SJSA1 (cell line): Measurements from ENCODE around the gene BCL6. TPM values are rescaled to one million over a fixed set of nuclear protein-coding genes. Genes with fewer than 3 reads are reported as not detected.
"Not testable (repeated sequence)": the region's sequence is repeated elsewhere in the genome, so short reads cannot be mapped to it uniquely, and the experiment has no call there.

Experiments used
- DNase-seq, 2 experiments: peaks; one replicate each; pipeline ENCODE4 v3.0.0-alpha.2; 2015 to 2020; ENCODE audit warnings: low spot score in 2 of 2, low read depth in 1 of 2
- H3K27ac ChIP-seq: fragments of 250-450 bp; sonication (Bioruptor Pico); 2 replicates; pipeline ENCODE4 v1.5.1; 2020; ENCODE audit warnings: mild to moderate bottlenecking, moderate library complexity
- H3K27me3 ChIP-seq: fragments of 250-450 bp; sonication (Bioruptor Pico); replicated peaks from 2 replicates; pipeline ENCODE4 v1.5.1; 2020; ENCODE audit warnings: mild to moderate bottlenecking, moderate library complexity
- H3K36me3 ChIP-seq: fragments of 250-450 bp; sonication (Bioruptor Pico); 2 replicates; pipeline ENCODE4 v1.5.1; 2020; ENCODE audit warnings: mild to moderate bottlenecking
- H3K4me1 ChIP-seq: fragments of 250-450 bp; sonication (Bioruptor Pico); replicated peaks from 2 replicates; pipeline ENCODE4 v1.6.1; 2021; ENCODE audit warnings: mild to moderate bottlenecking
- H3K4me3 ChIP-seq: fragments of 250-450 bp; sonication (Bioruptor Pico); 2 replicates; pipeline ENCODE4 v1.5.1; 2020; ENCODE audit warnings: mild to moderate bottlenecking
- H3K9me3 ChIP-seq: fragments of 250-450 bp; sonication (Bioruptor Pico); replicated peaks from 2 replicates; pipeline ENCODE4 v1.5.1; 2020; ENCODE audit warnings: mild to moderate bottlenecking
- total RNA-seq: library from RNA; depleted of rRNA; stranded (reverse); fragments of >200 nt; shearing (Covaris generic); gene quantifications from 2 replicates; pipeline ENCODE4 v1.2.3, GENCODE V29; 2014

Gene BCL6
- total RNA-seq, 1 experiment from 2014 or later, result 2.8 TPM

DNA sequence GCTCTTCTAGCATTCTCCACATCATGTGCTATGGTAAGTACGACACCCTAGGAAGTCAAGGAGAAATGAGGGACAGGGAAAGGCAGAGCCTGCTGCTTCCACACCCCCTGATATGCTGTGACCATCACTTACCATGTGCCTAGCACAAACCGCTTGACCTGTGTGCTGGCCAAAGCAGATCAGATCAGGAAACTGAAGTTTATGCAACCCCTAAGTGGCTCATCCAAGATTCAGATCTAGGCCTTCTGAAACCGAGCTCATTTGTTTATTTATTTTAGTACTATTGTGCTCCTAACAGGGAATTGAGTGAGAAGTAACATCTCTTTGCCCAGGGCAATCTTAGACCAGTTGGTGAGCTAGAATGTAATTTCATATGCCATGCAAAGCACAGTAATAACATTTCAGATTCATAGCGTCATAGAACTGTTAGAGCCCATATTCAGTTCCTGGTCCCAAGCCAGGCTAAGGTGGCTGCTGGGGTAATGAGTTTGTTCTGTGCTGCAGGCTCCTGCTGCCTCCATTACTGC is 42.7 kb downstream of the BCL6 start, which contains the start of gene RTP2:
RTP2 (minus strand) TSS at position 51 of the 527 bp plus-strand sequence. CDS start 429 bp downstream, outside the sequence.
- Histone ChIP-seq H3K27me3 (no peaks in the 10 kb centered on the region), H3K36me3 (no peaks in the 10 kb centered on the region), H3K9me3 (no peaks in the 10 kb centered on the region), H3K4me1 (peaks cover 6% of the 10 kb centered on the region), H3K27ac (no peak within 1 kb of the TSS), H3K4me3 (no peak within 1 kb of the TSS)
- peak in 1 of 2 experiments; percentile 28 for DNase-seq

DNA sequence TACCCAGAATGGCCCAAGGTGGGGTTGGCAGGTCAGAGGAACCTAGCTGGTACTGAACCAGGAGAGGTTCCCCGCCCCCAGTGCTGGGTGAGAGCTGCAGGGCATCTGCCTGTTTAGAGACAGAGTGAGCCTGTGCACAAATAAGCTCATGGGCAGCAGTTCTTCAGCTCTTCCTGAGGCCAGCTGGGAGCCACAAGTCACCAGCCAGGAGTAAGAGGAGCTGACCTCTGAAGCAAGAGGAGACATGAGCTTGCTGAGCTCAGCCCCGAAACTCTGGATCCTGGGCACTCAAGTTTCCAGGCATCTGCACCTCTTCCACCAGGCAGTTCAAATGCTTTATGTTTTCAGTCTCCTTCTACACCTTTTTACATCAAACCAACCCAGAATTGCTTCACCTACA is 45.0 kb downstream of the BCL6 start:
- Histone ChIP-seq H3K27ac (no peak overlapping the region), H3K4me3 (no peak overlapping the region), H3K9me3 (no peaks in the 10 kb centered on the region), H3K27me3 (no peaks in the 10 kb centered on the region), H3K4me1 (peaks cover 6% of the 10 kb centered on the region), H3K36me3 (no peaks in the 10 kb centered on the region)
- DNase-seq, result no peak

DNA sequence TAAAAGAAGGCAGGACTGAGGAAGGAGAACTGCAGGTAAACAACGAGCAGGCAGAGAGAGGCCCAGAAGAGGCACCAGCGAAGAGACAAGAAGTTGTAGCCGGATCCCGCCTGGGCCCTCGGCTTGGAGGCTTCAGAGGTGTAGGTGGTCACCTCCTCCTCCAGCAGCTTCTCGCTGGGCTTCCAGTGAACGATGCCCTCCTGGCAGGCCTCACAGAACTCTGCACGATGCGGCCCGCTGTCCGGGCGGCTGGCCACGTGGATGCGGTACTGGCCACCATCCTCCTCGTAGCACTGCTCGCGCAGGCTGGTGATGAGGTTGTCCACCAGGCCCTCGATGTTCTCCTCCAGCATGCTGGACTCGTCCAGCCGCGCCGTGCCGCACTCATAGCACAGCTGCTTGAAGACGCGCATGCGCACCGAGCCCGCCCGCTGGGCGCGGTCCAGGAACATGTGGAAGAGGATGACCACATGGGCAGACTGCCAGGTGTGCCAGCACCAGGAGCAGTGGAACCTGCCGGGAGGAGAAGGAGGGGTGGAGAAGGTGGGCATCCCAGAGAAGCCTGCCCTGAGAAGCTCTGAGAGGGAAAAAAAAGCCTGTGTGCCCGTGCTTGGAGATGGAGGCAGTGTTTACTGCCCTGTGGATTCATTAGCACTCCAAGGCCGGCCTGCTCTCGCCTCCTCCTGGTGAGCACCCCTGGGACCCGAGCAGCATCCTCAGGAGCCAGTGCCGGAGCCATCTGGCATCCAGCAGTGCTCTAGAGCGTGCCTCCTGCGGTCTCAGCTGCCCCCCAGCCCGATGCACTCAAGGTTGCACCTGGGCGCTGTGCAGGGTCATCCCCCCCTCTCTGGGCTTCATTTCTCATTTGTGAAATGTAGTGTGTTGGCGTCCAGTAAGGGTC is 46.5 kb downstream of the BCL6 start:
- H3K27me3 ChIP-seq, result no peaks in the 10 kb centered on the region
- peaks cover 6% of the 10 kb centered on the region for H3K4me1 ChIP-seq
- no peak for DNase-seq
- H3K4me3 ChIP-seq, result no peak overlapping the region
- no peaks in the 10 kb centered on the region for H3K36me3 ChIP-seq
- H3K9me3 ChIP-seq, result no peaks in the 10 kb centered on the region
- H3K27ac ChIP-seq, result no peak overlapping the region

DNA sequence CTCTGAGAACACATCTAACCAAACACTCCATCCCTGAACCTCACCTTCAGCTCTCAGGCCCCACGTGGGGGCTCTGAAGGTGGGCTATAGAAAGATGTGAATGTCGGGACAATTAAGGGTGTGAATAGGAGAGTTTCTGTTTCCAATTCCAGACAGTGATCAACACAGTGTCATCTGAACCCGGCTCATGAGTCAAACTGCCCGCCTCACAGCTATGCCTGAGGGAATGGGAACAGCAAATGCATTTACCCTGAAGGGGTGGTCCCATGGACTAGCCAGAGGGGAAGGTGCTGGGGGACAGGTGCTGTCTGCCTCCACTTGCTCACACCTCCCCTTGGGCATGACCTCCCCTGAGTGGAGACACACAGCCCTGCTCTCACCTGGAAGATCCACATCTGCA is 49.2 kb downstream of the BCL6 start:
- Histone ChIP-seq H3K27me3 (no peaks in the 10 kb centered on the region), H3K4me1 (no peaks in the 10 kb centered on the region), H3K27ac (no peak overlapping the region), H3K4me3 (no peak overlapping the region), H3K9me3 (no peaks in the 10 kb centered on the region), H3K36me3 (no peaks in the 10 kb centered on the region)
- no peak for DNase-seq

DNA sequence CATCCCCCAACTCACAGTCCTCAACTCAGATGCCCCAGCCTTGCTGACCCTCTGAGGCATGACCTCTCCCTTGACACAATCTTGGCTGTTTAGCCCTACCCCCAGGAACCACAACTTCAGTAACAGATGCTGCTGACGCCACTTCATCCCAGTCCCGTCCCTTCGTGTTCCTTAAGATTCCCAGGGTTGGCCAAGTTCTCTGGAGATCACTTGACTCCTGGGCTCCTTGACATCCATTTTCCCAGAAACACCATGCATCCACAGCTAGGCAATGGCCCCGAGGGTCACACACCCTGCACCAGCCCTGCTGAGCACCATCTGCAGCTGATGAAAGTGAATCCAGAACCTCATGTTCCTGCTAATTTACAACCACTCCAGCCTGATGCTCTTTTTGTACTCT is 49.8 kb downstream of the BCL6 start:
- Histone ChIP-seq H3K4me3 (no peak overlapping the region), H3K9me3 (no peaks in the 10 kb centered on the region), H3K27me3 (no peaks in the 10 kb centered on the region), H3K4me1 (no peaks in the 10 kb centered on the region), H3K36me3 (no peaks in the 10 kb centered on the region), H3K27ac (no peak overlapping the region)
- no peak for DNase-seq

DNA sequence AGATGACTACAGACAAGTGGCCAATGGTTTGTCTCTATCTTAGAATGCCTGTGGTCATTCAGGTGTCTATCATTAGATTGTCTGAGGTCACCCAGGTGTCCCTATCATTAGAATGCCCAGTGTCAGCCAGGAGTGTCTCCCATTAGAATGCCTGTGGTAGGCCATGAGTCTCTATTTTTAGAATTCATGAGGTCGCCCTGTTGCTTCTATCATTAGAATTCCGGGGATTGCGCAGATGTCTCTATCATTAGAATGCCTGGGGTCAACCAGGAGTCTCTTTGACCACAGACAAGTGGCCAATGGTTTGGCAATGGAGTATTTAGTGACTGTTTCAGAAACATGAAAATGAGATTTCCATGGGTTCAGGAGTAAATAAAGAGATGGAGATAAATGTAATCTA is 50.5 kb downstream of the BCL6 start:
- Histone ChIP-seq H3K9me3 (no peaks in the 10 kb centered on the region), H3K27ac (no peak overlapping the region), H3K36me3 (no peaks in the 10 kb centered on the region), H3K27me3 (no peaks in the 10 kb centered on the region; the same call in 1 of the 2 replicates), H3K4me3 (no peak overlapping the region), H3K4me1 (no peaks in the 10 kb centered on the region)
- no peak for DNase-seq

DNA sequence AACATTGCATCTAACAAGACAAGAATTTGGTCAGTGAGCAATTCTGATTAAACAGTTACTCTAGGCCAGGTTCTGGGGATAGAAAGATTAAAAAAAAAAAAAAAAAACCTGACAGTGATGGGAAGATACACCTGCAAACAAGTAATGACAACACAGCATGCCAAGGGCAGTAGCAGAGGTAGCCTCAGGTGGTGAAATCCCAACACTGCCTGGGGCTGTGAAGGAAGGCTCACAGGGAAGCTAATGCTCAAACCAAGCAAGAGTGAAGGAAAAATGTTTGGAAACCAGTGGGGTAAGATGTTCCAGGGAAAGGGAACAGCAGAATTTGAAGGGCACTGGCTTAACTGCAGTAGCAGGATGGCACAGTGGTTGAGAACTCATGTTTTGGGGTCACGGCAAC is 51.8 kb downstream of the BCL6 start:
- no peaks in the 10 kb centered on the region for H3K36me3 ChIP-seq
- no peak overlapping the region for H3K27ac ChIP-seq
- H3K4me3 ChIP-seq, result no peak overlapping the region
- DNase-seq, result no peak
- no peaks in the 10 kb centered on the region for H3K9me3 ChIP-seq
- H3K4me1 ChIP-seq, result no peaks in the 10 kb centered on the region
- H3K27me3 ChIP-seq, result no peaks in the 10 kb centered on the region; the same call in 1 of the 2 replicates

DNA sequence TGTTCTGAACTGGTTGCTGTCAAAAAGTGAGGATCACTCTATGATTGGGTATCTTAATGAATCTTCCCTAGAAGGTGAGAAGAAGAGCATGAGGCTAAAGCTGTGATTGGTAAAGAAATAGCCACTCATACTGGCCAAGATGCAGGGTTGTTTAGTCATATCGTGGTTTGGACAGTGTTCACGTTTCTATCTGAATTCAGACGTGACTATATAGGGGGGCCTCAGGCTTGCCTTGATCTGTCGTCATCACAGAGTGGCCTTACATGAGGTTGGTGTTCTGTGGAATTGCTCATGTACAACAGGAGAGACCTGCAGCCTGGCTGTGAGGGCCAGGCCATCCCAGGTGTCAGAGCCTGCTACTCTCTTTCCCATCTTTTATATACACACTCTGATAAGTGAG is 55.3 kb downstream of the BCL6 start:
- no peaks in the 10 kb centered on the region for H3K9me3 ChIP-seq
- H3K36me3 ChIP-seq, result no peaks in the 10 kb centered on the region
- H3K4me1 ChIP-seq, result no peaks in the 10 kb centered on the region
- H3K27ac ChIP-seq, result no peak overlapping the region
- H3K4me3 ChIP-seq, result no peak overlapping the region
- no peaks in the 10 kb centered on the region; the same call in 1 of the 2 replicates for H3K27me3 ChIP-seq
- no peak for DNase-seq

DNA sequence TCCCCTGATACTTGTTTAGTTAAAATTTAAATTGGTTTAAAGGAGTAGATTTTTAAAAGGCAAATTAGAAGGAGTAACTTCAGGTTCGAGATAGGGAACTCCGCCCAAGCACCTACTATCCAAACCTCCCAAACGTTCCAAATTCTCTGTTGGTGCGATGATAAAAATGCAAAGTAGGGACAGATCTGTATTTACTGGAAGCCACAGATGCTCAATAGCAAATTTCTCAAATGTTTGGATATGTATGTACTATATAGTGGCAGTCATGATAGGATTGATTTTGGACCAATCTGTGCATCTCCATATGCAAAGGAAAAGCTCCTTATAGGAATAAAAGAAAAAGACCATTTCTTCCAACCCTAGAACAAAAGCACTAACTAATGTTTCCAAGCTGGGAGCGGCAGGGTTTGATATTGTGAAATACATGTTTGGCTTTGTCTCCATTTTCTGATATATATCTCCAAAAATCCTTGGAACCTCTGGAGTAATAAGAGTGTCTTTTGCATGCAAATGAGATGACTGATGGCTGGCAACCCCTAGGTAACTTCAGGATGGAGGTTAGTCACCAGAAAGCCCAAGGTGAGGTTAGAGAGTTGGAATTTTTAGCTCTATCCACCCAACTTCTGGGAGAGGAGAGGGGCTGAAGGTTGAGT is 58.5 kb downstream of the BCL6 start:
- Histone ChIP-seq H3K9me3 (no peaks in the 10 kb centered on the region), H3K27me3 (no peaks in the 10 kb centered on the region; the same call in 1 of the 2 replicates), H3K27ac (no peak overlapping the region), H3K4me3 (no peak overlapping the region), H3K4me1 (no peaks in the 10 kb centered on the region), H3K36me3 (no peaks in the 10 kb centered on the region)
- DNase-seq, result no peak

DNA sequence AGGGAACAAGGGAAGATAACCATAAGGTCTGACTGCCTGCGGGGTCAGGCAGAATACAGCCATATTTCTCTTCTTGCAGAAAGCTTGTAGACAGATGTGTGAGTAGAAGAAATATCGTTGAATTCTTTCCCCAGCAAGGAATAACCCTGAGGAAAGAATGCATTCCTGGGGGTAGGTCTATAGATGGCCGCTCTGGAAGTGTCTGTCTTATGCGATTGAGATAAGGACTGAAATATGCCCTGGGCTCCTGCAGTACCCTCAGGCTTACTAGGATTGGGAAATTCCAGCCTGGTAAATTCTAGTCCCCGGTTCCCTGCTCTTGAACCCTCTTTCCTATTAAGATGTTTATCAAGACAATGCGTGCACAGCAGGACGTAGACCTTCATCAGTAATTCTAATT is 59.3 kb downstream of the BCL6 start:
- no peak overlapping the region for H3K27ac ChIP-seq
- no peaks in the 10 kb centered on the region for H3K9me3 ChIP-seq
- H3K27me3 ChIP-seq, result no peaks in the 10 kb centered on the region; the same call in 1 of the 2 replicates
- DNase-seq, result no peak
- no peak overlapping the region for H3K4me3 ChIP-seq
- H3K4me1 ChIP-seq, result no peaks in the 10 kb centered on the region
- H3K36me3 ChIP-seq, result no peaks in the 10 kb centered on the region

DNA sequence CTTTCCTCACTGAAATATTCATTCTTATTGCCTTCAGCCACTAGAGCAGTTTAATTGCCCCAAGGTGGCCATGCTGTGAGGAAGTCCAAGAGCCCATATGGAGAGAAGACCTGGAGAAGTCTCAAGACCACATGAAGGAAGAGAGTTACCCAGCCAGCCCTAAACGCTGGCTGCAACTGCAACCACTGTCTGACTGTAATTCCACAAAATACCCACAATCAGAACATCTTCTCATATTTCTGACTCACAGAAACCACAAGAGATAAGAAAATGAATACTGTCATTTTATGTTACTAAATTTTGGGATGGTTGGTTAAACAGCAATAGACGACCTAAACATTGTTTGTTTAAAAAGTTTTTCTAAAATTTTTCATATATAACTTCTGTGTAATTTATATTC is 60.4 kb downstream of the BCL6 start:
- H3K27ac ChIP-seq, result no peak overlapping the region
- no peaks in the 10 kb centered on the region for H3K36me3 ChIP-seq
- no peaks in the 10 kb centered on the region for H3K9me3 ChIP-seq
- H3K27me3 ChIP-seq, result no peaks in the 10 kb centered on the region; the same call in 1 of the 2 replicates
- no peak overlapping the region for H3K4me3 ChIP-seq
- H3K4me1 ChIP-seq, result no peaks in the 10 kb centered on the region
- no peak for DNase-seq

DNA sequence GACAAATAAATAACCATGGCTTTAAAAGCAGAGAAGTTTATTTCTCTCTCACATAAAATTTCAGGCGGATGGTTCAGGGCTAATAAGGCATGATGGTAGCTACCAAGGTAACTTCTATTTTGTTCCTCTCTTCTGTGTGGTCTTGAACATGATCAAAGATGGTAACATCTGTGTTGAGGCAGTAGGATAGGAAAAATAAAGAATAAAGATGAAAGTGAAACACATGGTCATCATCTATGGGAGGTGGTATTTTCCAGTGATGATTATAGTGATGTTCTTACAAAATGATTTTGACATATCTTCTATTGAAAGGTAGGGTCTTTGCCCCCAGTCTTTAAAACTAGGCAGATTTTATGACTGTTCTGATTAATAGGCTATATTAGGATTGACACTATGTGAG is 60.8 kb downstream of the BCL6 start:
- H3K9me3 ChIP-seq, result no peaks in the 10 kb centered on the region

DNA sequence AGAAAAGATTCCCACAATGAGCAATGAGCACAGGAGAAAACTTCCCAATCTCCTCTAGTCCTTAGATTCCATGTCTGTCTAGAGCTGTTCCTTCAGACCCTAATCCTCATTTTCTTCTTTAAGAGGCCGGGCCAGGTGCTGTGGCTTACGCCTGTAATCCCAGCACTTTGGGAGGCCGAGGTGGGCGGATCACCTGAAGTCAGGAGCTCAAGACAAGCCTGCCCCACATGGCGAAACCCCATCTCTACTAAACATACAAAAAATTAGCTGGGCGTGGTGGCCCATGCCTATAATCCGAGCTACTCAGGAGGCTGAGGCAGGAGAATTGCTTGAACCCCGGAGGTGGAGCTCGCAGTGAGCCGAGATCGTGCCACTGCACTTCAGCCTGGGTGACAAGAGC is 63.5 kb downstream of the BCL6 start:
- H3K36me3 ChIP-seq, H3K9me3 ChIP-seq, DNase-seq, H3K4me1 ChIP-seq, H3K27ac ChIP-seq, H3K4me3 ChIP-seq, H3K27me3 ChIP-seq: not testable (repeated sequence)

More for the DNA sequence above, 60.8 kb downstream of the BCL6 start:
- Histone ChIP-seq H3K27me3 (no peaks in the 10 kb centered on the region; the same call in 1 of the 2 replicates), H3K27ac (no peak overlapping the region), H3K36me3 (no peaks in the 10 kb centered on the region), H3K4me3 (no peak overlapping the region), H3K4me1 (no peaks in the 10 kb centered on the region)
- no peak for DNase-seq
